NCI-H226 (cell line): ENCODE measurements around the gene KRT33B.
"Not testable (repeated sequence)": the region's sequence is repeated elsewhere in the genome, so short reads cannot be mapped to it uniquely, and the experiment has no call there.

Experiments used
- DNase-seq: peaks from one replicate; pipeline ENCODE4 v3.0.0-alpha.2; 2015

KRT33B gene

GRCh38 chr17:41393294-41393693 lies 23.7 kb upstream of the KRT33B start:
- DNase-seq: no peak

- peak; percentile 11 for DNase-seq
Observed at GRCh38 chr17:41392278-41392677, 22.7 kb upstream of the KRT33B start.

DNA sequence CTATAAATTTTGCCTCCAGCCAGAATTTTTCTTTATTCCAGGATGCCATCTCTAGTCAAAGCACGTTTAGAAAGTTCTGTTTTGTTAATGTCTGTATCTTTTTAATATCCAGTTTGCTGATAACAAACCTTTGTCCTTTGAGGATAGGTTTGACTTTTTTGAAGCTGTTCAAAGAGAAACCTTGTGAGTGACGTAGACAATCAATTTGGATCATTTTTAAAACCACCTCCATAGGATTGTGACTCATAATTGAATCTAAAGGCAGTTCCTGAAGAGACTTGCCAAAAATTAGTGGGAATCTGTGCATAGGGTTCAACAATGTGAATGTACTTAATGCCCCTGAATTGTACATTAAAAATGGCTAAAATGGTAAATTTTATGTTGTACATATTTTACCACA lies 21.9 kb upstream of the KRT33B start:
- no peak for DNase-seq

DNA sequence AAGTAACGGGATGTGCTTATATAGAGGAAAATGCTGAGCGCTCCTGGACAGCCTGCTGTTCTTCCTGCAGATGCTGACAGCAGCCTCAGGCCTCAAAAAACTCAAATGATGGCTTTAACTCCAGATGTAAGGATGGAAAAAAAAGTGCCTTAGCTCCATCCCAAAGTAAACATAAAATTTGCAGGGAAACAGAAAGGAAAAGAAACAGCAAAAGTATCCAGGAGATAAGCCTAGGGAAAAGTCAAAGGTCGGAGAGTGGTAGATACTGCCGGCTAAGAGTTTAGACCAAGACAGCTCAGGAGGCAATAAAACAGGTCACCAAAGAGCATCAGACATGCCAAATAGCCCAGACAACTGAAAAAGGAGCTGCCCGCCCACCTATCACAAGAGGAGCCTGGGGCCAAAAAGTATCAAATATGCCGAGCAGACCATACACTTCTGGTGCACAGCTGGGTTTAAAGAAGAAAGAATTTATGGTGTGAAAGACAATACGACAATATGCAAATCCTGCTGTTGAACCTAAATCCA lies 20.9 kb upstream of the KRT33B start:
- no peak for DNase-seq

- DNase-seq: no peak
Observed at GRCh38 chr17:41387670-41388069, 18.1 kb upstream of the KRT33B start.

DNA sequence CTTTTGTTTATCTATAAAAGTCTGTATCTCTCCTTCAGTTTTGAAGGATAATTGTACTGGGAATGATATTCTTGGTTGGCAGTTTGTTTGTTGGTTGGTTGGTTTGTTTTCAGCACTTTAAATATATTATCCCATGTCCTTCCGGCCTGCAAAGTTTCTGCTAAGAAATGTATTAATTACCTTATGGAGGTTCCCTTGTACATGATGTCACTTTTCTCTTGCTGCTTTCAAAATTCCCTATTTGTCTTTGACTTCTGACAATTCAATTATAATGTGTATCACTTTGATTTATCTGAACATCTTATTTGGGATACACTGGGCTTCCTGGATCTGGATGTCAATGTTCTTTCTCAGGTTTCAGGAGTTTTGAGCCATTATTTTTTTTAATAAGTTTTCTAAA lies 16.6 kb upstream of the KRT33B start:
- no peak for DNase-seq

- no peak for DNase-seq
Observed at GRCh38 chr17:41383690-41384089, 14.1 kb upstream of the KRT33B start.

- DNase-seq: no peak
Observed at GRCh38 chr17:41382394-41382793, 12.8 kb upstream of the KRT33B start.

DNA sequence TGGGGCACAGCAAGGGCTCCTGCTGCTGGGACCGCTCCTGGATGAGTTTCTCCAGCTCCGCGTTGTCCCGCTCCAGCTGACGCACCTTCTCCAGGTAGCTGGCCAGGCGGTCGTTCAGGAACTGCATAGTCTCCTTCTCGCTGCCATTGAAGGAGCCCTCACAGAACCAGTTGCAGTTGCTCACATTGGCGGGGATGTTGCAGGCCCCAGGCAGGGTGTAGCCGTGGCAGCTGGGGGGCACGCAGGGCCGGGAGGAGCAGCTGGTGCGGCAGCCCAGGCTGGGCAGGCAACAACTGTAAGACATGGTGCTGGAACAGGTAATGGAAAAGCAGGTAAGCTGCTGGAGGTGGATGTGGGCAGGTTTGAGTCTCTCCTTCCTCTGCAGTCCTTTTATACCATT lies 12.3 kb upstream of the KRT33B start, which contains the start of gene KRT34:
Gene KRT34 (minus strand): TSS at position 364 of the 400 bp plus-strand sequence. CDS start 60 bp downstream, at position 304.
- DNase-seq: not testable (repeated sequence)

DNA sequence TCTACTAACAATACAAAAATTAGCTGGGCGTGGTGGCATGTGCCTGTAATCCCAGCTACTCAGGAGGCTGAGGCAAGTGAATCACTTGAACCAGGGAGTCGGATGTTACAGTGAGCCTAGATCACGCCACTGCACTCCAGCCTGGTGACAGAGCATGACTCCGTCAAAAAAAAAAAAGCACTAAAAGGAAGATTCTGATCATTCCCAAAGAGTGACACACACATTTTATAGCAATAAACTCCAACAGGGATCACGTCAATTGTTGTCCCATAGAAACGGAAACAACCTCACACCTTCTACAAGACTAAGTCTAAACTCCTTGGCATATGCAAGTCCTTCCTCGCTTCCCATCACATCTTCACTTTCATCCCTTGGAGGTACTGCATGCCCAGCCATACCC lies 10.5 kb upstream of the KRT33B start:
- peak; percentile 6 for DNase-seq

DNA sequence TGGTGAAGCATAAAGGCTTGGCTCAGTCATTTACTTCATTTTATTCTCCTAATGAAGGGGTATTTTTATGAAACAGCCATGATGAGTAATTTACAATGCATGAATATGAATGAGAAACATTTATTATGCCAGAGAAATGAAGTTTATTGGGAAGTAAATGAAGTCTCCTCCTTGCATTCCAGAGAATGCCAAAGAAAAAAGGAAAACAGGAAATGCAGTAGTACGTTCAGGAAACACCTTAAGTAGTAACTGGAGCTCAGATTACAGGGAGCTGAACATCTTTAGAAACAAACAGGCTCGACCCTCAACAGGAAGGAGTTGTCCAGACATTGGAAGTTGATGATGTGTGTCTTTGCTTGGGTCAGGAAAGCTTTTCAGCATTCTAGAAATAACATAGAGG lies 7.9 kb upstream of the KRT33B start:
- DNase-seq: no peak

DNA sequence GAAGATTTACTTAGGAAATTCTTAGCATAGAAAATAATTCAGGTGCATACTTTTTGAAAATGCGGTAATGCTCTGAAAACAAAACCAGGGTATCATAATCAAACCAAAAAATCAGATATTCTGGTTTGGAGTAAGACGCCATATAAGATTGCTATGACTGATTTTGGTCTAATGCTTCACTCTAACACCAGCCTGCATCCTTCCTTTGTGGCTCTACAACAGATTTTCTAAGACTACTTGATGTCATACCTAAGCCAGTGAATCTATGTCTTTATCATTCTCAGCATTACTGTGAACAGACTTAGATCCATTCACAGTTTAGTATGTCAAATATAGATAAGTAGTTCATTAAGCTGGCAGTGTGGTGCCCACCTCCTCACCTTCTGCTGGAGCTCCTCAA lies 590 bp downstream of the KRT33B start:
- DNase-seq: no peak

- peak; percentile 76 for DNase-seq
Observed at GRCh38 chr17:41367426-41368075, 2.1 kb downstream of the KRT33B start.

DNA sequence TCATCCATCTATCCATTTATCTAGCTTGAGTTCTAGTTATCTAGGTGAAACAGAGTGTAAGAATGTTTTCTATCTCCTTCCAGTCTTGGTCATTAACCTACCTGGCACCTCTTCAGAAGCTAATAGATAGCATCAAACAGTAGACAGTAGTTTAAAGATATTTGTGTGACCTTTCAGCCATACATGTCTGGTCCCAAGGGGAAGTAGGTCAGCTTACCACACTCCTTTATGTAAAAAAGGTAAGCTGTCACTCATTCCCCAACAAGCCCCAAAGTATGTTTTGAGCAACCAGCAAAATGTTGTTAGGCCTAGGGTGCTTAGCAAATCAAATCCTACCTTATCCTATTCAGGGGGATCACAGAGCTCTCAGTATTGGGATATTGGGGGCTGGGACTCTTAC lies 3.5 kb downstream of the KRT33B start:
- DNase-seq: no peak

GRCh38 chr17:41363881-41364280 lies 5.7 kb downstream of the KRT33B start:
- no peak for DNase-seq

DNA sequence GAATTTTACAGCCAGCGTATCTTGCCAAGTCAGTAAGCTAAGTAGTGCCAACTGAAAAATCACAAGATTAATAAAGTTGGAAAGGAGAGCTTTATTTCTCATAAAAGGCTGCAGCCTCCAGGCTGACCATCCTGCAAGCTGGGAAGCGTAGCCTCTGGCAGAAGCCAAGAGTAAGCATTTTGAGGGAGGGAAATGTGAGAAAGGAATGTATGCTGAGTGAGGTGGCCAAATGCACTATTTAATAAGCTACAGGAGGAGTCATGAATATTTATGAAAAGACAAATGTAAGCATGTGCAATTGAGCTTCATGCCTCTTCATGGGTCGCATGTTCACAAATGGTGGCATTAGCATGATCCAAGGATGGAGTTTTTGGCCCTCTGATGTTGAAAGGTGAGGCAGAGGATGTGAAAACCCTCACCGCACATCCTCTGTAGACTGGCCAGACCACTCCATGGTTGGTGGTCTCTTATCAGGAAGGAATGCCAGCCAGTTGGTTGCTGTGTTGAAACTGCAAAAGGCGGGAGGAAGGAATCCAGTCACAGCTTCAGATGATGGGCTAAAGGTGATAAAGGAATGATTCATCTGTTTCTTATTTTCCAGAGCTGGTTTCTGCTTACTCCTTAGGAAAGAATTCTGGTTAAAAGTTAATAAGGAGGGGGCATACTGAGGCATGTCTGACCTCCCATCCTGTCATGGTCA lies 9.2 kb downstream of the KRT33B start:
- DNase-seq: peak; percentile 99

- DNase-seq: no peak
Observed at GRCh38 chr17:41354536-41354935, 15.1 kb downstream of the KRT33B start.

DNA sequence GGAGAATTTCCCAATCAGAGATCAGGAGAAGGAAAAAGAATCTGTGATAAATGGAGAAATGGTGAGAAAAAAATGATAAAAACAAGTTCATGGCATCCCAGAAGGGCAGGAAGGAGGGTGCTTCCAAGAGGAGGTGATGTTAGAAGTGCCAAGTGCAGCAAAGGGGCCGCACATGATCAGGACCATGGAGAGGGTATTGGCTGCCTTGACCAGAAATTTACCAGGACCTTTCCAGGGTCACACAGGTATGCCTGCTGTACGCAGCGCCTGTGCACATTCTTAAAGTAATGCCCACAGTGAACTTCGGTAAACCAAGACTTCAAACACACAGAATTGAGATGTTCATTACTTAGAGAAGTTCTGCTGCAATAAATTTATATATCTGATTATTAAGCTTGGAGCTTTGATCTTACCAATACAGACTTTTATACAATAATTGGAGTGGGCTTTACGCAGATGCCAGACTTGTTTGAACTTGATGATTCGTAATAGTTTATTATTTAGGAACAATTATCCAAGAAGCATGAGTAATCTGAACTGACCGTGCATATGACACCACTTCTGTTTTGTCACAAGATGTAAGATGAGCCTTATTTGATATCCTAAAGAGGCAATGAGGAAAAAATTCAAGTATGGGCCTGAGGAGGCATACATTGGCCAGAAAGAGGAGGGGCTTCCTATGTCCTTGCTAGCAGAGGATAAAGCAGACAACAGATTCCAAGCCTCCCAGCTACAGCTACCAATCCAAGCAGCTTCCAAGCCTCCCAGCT lies 16.8 kb downstream of the KRT33B start:
- no peak for DNase-seq

GRCh38 chr17:41351177-41351576 lies 18.4 kb downstream of the KRT33B start:
- no peak for DNase-seq

- DNase-seq: not testable (repeated sequence)
Observed at GRCh38 chr17:41350381-41350878, 19.2 kb downstream of the KRT33B start, which contains the start of gene KRT33A. KRT33A (minus strand) TSS chr17:41350828; CDS start chr17:41350767, 61 bp downstream.

DNA sequence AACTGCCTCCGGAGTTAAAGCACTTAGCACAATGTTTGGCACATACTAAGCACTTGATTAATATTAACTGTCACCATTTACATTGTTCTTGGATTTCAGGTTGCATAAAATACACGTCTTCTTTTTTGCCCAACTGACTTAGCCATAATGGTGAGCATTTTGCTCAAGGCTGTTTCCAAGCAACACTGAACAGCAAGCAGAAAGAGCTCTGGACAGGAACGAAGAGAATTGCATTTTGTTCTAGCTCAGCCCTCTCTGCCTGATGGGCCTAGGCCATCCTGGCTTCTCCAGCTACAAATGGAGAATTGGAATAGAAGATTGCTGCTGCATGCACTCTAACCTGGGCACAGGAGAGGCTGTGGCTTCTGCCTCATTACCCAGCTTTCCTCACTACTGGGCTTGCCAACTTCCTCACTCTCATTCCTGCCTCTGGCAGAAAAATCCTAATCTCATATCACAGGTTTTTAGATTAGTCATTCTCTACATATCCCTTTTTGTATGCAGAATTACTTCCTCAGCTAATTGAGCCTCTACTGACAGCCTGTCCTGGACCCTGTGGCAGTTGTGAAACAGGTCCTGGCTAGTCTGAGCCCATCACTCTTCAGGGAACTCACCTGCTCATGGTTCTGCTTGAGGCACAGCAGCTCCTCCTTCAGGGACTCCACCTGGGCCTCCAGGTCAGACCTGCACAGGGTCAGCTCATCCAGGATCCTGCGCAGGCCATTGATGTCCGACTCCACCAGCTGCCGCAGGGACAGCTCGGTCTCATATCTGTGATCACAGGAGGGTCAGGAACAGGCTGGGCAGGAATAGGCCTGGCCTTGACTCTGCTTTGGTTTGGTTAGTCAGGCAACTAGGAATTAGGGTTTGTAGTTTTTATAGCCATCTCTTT lies 21.5 kb downstream of the KRT33B start:
- peak; percentile 24 for DNase-seq

DNA sequence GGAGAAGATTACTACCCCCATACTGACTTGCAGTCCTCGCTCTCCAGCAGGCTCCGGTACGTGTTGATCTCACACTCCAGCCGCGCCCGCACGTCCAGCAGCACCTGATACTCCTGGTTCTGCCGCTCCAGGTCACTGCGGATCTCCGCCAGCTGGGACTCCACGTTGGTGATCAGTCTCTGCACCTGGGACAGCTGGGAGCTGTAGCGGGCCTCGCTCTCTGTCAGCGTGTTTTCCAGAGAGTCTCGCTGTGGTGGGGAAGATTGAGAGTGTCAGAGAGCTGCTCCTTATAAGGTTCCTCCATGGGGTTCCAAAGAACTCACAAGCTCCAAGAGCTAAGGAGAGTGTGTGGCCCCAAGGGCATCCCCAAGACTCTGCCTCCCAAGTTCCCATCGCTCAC lies 23.2 kb downstream of the KRT33B start:
- not testable (repeated sequence) for DNase-seq
